H1 (cell line): ENCODE measurements around the gene DGKZ. TPM values are rescaled to one million over a fixed set of nuclear protein-coding genes. Genes with fewer than 3 reads are reported as not detected.
A peak's percentile ranks its signal among the peaks of the same experiment; 100 is the strongest.

Source experiments
- BACH1 ChIP-seq: IDR thresholded peaks from 2 replicates; pipeline ENCODE4 v1.6.1; 2012; ENCODE audit warnings: low read length, improper control_type of control experiment
- BRCA1 ChIP-seq: IDR thresholded peaks from 2 replicates; pipeline ENCODE4 v1.6.1; 2012; ENCODE audit warnings: low read depth, low read length, improper control_type of control experiment
- CHD7 ChIP-seq: fragments of 300-600 bp; sonication (generic); IDR thresholded peaks from 2 replicates; pipeline ENCODE4 v1.7.1; 2012; ENCODE audit warnings: low read length, moderate library complexity, mild to moderate bottlenecking, inconsistent platforms; ENCODE audit not compliant: insufficient replicate concordance
- EP300 ChIP-seq, 2 experiments: IDR thresholded peaks; 1 replicate in 1 of 2; 2 replicates in 1 of 2; pipeline ENCODE4 v1.6.1; 2011 to 2012; ENCODE audit warnings: low read depth in 2 of 2, low read length in 2 of 2, mild to moderate bottlenecking in 2 of 2, borderline replicate concordance in 1 of 2, inconsistent platforms in 1 of 2, moderate library complexity in 1 of 2
- FOSL1 ChIP-seq: IDR thresholded peaks from 2 replicates; pipeline ENCODE4 v1.6.1; 2011; ENCODE audit warnings: mild to moderate bottlenecking, low read depth, low read length, moderate library complexity; ENCODE audit not compliant: insufficient read depth
- HDAC6 ChIP-seq: IDR thresholded peaks from one replicate; pipeline ENCODE4 v1.7.1; 2012; ENCODE audit warnings: low read depth, mild to moderate bottlenecking, inconsistent platforms, low read length, moderate library complexity
- PHF8 ChIP-seq: fragments of 200-600 bp; sonication (generic); conservative IDR thresholded peaks from 2 replicates; pipeline ENCODE4 v1.7.1; 2012; ENCODE audit warnings: low read depth, mild to moderate bottlenecking, inconsistent platforms, low read length, moderate library complexity
- USF2 ChIP-seq: IDR thresholded peaks from 2 replicates; pipeline ENCODE4 v1.6.1; 2011; ENCODE audit warnings: low read length, improper control_type of control experiment
- polyA plus RNA-seq, 7 experiments: library from polyadenylated mRNA; depleted of rRNA in 3 of 7; stranded (reverse) in 5 of 7; unstranded in 2 of 7; fragments of >200 nt in 5 of 7; fragments of 200-250 nt in 2 of 7; gene quantifications; 1 replicate in 5 of 7; 2 replicates in 1 of 7; 4 replicates in 1 of 7; pipeline versions ENCODE4 v1.2.1 to v1.2.3, GENCODE V29; 2011 to 2013; ENCODE audit warnings: missing spikeins in 2 of 7, mixed read lengths in 2 of 7
- total RNA-seq: library from RNA; stranded (reverse); fragmentation: NEBNext Ultra II Directional; extraction: Animal tissue kit (Norgen Biotek cat#: 25700); gene quantifications from 2 replicates; pipeline ENCODE4 v1.2.1, GENCODE V29; 2021

DGKZ gene
- total and polyA plus RNA-seq, 2 of the 8 experiments (the other 6 are each of a cell fraction or from before 2014, with no cell fraction given): 84.4 to 184 TPM

DNA sequence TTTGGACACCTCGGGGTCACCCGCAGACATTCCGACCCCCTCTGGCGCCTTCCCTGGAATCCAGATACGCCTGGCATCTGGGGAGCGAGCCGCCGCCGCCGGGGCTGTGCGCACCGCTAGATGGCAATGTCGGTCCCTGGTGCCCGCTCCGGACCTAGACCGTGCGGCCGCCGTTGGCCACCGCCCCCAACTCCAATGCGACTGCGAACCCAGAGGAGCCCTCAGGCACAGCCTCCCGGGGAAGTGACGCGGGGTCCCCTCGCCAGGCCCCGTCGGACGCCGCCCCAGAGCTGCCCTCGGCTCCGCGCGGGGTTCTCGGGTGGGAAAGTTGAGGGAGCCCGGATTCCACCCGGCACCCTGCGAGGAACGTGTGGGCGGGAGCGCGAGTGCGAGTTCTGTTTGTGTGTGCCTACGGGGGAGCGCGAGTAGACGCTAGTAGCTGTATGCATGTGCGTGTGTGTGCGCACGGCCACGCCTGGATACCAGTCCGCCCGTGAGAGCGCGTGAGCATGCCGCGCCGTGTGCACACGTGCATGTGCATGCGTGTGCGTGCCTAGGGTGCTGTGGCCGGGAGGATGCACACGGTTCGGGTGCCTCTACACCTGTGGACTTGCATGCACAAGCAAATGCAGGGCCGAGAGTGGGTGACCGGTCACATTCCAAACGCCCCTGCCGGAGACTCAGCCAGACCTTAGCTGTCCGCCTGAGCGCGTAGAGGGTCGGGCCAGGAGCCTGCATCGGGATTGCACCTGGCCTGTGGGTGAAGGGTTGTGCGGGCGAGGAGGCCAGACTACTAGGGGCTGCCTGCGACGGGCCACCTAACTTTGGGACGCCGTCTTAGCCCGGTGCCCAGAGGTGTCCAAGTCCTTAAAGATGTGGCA lies 42.4 kb downstream of the DGKZ start (continued):
- TF ChIP-seq CHD7: no peak
- no peak for TF ChIP-seq BRCA1
- 0 out of 2 replicates have a peak, but pooled peaks have one; percentile 24 for TF ChIP-seq BACH1
- no peak for TF ChIP-seq PHF8
- no peak for TF ChIP-seq FOSL1
- TF ChIP-seq USF2: no peak
- TF ChIP-seq HDAC6: no peak
- peak in 1 of 2 experiments; percentile 74; a peak in 1 of 3 replicates for TF ChIP-seq EP300 (IDR thresholded peaks at IDR 0.05; ENCODE audit: borderline replicate concordance in 1 of 2, low read depth in 2 of 2, low read length in 2 of 2)
